Astrocyte (in vitro differentiated cells and primary cell): ENCODE data around the gene ULK4.

Source experiments
- CTCF ChIP-seq: IDR thresholded peaks from 2 replicates; pipeline ENCODE4 v1.5.1; 2011; ENCODE audit warnings: low read depth, mild to moderate bottlenecking, inconsistent platforms, low read length, moderate library complexity; ENCODE audit not compliant: insufficient read depth
- EZH2 ChIP-seq: IDR thresholded peaks from 2 replicates; pipeline ENCODE4 v1.6.1; 2012; ENCODE audit warnings: mild to moderate bottlenecking, low read length, inconsistent platforms; ENCODE audit not compliant: insufficient read depth

GRCh38 chr3:41710646-41711388 lies 251.1 kb downstream of the ULK4 start:
- TF ChIP-seq CTCF (no peak), EZH2 (no peak)
